Kidney tubule cell (primary cell): Measurements from ENCODE around the gene CYSRT1.

Source experiments
- DNase-seq: peaks from one replicate; pipeline ENCODE4 v3.0.0-alpha.2; 2018; ENCODE audit warnings: low spot score

The CYSRT1 gene

GRCh38 chr9:137252555-137253506, 27.9 kb downstream of the CYSRT1 start:
- no peak for DNase-seq

- peak; percentile 30 for DNase-seq
Measured at GRCh38 chr9:137253717-137254623, 29.0 kb downstream of the CYSRT1 start.

- DNase-seq: peak; percentile 90
Measured at GRCh38 chr9:137254624-137255447, 29.9 kb downstream of the CYSRT1 start, which contains the start of gene NELFB. Gene NELFB, plus strand, starts transcription at chr9:137255327.

- DNase-seq: peak; percentile 58
Measured at GRCh38 chr9:137255448-137256114, 30.6 kb downstream of the CYSRT1 start.

GRCh38 chr9:137256362-137256761, 31.4 kb downstream of the CYSRT1 start:
- DNase-seq: no peak

- no peak for DNase-seq
Measured at GRCh38 chr9:137256856-137257255, 31.9 kb downstream of the CYSRT1 start.

- peak; percentile 33 for DNase-seq
Measured at GRCh38 chr9:137262173-137262908, 37.4 kb downstream of the CYSRT1 start.

GRCh38 chr9:137262909-137263285, 37.9 kb downstream of the CYSRT1 start:
- DNase-seq: no peak

- no peak for DNase-seq
Measured at GRCh38 chr9:137263506-137263905, 38.5 kb downstream of the CYSRT1 start.

GRCh38 chr9:137264067-137264466, 39.1 kb downstream of the CYSRT1 start:
- no peak for DNase-seq

GRCh38 chr9:137265496-137266161, 40.7 kb downstream of the CYSRT1 start:
- no peak for DNase-seq

- no peak for DNase-seq
Measured at GRCh38 chr9:137266162-137266527, 41.2 kb downstream of the CYSRT1 start.

GRCh38 chr9:137266585-137267453, 41.8 kb downstream of the CYSRT1 start:
- no peak for DNase-seq

- no peak for DNase-seq
Measured at GRCh38 chr9:137267933-137268355, 43.0 kb downstream of the CYSRT1 start.

- DNase-seq: no peak
Measured at GRCh38 chr9:137268538-137269201, 43.7 kb downstream of the CYSRT1 start.

GRCh38 chr9:137269231-137269772, 44.3 kb downstream of the CYSRT1 start:
- no peak for DNase-seq

- DNase-seq: no peak
Measured at GRCh38 chr9:137270929-137271695, 46.1 kb downstream of the CYSRT1 start.
